ENCODE results near the gene SCYGR8. TPM values are rescaled to one million over a fixed set of nuclear protein-coding genes. Genes with fewer than 3 reads are reported as not detected.

The SCYGR8 gene
- total and polyA plus RNA-seq, 2 experiments from 2014 or later = not detected

GRCh38 chr2:227793148-227793712 is 47.5 kb downstream of the SCYGR8 start:
- no peaks in the 10 kb centered on the region for H3K9me3 ChIP-seq (ENCODE audit: low read depth)
- DNase-seq (ENCODE audit: low read depth in 1 of 2, low spot score in 1 of 2) = no peak
- no peaks in the 10 kb centered on the region for H3K4me1 ChIP-seq (ENCODE audit: low read depth)
- no peak for TF ChIP-seq CTCF (IDR thresholded peaks at IDR 0.05; ENCODE audit: low read depth, low read length)
- H3K36me3 ChIP-seq = no peaks in the 10 kb centered on the region
- H3K27ac ChIP-seq = no peak overlapping the region
- no peaks in the 10 kb centered on the region for H3K27me3 ChIP-seq
- H3K4me3 ChIP-seq = no peak overlapping the region

Other genes with a start within 250 kb of the SCYGR8 start
- gene SCYGR2, start 147.0 kb upstream of the SCYGR8 start, total RNA-seq = not detected in 2 replicates
- not detected in 2 replicates for gene SCYGR2, start 147.0 kb upstream of the SCYGR8 start, polyA plus RNA-seq
- not detected in 2 replicates for gene SCYGR3, start 131.1 kb upstream of the SCYGR8 start, total RNA-seq
- gene SCYGR3, start 131.1 kb upstream of the SCYGR8 start, polyA plus RNA-seq = not detected in 2 replicates
- not detected in 2 replicates for gene SCYGR4, start 128.4 kb upstream of the SCYGR8 start, total RNA-seq
- not detected in 2 replicates for gene SCYGR4, start 128.4 kb upstream of the SCYGR8 start, polyA plus RNA-seq
- not detected in 2 replicates for gene SCYGR5, start 79.1 kb upstream of the SCYGR8 start, total RNA-seq
- not detected in 2 replicates for gene SCYGR5, start 79.1 kb upstream of the SCYGR8 start, polyA plus RNA-seq
- gene SLC19A3, start 27.9 kb upstream of the SCYGR8 start, total RNA-seq = 0.04 and 0.12 TPM in 2 replicates
- gene SLC19A3, start 27.9 kb upstream of the SCYGR8 start, polyA plus RNA-seq = 0.35 TPM in 1 of 2 replicates, not detected in the other
- gene SCYGR6, start 21.1 kb upstream of the SCYGR8 start, total RNA-seq = not detected in 2 replicates
- gene SCYGR6, start 21.1 kb upstream of the SCYGR8 start, polyA plus RNA-seq = not detected in 2 replicates
- not detected in 2 replicates for gene SCYGR7, start 17.6 kb upstream of the SCYGR8 start, total RNA-seq
- gene SCYGR7, start 17.6 kb upstream of the SCYGR8 start, polyA plus RNA-seq = not detected in 2 replicates
- not detected in 2 replicates for gene CCL20, start 67.9 kb downstream of the SCYGR8 start, total RNA-seq
- gene CCL20, start 67.9 kb downstream of the SCYGR8 start, polyA plus RNA-seq = 0.21 TPM in 1 of 2 replicates, not detected in the other
- gene DAW1, start 125.7 kb downstream of the SCYGR8 start, total RNA-seq = 0.46 and 0.57 TPM in 2 replicates
- gene DAW1, start 125.7 kb downstream of the SCYGR8 start, polyA plus RNA-seq = 0.59 TPM in 1 of 2 replicates, not detected in the other